Hypothalamus (tissue), 51 donors: ENCODE results near the gene FEM1B.
A peak's percentile ranks its signal among the peaks of the same experiment; 100 is the strongest.

Experiments
- DNase-seq, 51 donors: peaks; one replicate each; lab custom pipeline; 2025; lab: John Stamatoyannopoulos, UW

The FEM1B gene

DNA sequence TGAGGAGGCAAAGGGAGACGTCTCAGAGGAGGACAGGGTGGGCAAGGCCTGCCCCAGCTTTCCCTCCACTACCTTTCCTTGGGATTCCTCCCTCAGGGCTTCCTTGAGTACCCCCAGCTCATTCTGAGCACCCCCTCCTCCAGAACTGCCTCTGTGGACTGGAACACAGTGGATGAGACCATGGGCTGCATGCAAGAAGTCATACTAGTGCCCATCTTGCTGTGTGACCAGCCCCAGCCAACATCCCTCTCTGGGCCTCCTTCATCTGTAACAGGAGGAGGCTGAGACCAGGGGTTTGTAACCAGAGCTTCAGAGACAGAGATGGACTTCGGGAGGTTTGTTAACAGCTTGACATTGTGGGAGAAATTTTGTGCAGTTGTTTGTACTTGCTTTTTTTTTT lies 25.6 kb downstream of the FEM1B start:
- DNase-seq = no peak

DNA sequence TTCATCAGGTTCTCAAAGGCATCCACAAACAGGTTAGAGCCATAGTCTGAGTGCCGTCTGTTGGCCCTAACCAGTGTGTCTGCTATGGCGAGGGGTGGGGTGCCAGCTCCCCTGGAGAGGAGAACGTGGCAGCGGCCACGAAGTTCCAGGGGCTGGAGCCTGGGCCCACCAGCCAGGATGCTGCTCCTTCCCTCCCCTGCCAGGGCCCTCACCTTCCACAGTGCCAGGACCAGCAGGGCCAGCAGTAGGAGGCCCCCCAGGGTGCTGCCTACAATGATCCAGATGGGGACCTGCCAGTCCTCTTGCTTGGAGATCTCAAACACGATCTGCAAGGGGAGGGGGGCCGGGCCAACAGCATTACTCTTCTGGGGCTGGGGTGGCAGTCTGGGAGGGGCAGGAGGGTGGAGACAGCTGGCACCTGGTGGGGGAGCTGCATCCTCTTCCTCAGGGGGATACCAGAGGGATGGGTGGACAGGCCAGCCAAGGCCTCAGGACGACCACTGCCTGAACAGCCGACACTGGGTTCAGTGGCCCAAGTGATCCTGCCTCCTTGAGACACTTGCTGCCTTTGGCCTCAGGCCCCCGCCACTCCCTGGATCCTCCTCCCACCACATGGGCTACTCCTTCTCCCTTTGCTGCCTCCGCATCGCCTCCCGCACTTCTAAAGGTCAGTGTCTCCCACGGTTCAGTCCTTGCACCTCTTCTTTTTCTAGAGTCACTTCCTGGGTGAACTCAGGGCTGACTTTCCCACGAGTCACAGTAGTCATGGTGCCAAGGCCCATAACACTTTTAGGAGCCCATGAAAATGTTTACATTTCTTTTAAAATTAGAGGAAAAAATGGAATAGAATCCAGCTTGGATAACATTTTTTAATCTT lies 26.3 kb downstream of the FEM1B start:
- DNase-seq = no peak

DNA sequence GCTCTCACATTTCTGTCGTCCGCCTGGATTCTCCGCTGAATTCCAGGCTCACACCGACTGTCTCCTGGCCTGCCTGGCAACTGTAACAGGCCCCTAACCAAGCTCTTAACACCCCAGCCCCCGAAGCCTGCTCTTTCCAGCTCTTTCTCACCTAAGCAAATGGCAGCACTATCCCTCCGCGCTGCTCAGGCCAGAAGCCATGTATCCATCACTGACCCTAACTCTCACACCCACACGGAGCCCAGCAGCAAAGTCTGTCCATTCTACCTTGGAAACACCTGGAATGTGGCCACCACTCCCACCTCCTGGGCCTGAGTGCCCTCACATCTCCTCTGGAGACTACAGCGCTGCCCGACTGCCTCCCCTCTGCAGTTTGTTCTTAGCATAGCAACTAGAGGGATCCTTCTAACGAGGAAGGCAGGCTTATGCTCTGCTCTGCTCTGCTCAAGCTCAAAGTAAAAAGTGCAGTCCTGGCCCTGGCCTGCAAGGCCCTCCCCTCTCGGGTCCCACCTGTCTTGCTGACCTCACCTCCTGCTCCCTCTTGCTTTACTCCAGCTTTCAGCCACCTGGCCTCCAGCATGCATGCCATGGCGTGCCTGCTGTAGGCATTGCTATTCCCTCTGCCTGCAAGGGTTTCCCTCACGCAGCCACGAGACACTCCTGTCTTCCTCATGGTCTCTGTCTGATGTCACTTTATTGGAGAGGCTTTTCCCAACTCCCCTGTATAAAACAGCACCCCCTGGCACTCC lies 27.2 kb downstream of the FEM1B start:
- DNase-seq = no peak

DNA sequence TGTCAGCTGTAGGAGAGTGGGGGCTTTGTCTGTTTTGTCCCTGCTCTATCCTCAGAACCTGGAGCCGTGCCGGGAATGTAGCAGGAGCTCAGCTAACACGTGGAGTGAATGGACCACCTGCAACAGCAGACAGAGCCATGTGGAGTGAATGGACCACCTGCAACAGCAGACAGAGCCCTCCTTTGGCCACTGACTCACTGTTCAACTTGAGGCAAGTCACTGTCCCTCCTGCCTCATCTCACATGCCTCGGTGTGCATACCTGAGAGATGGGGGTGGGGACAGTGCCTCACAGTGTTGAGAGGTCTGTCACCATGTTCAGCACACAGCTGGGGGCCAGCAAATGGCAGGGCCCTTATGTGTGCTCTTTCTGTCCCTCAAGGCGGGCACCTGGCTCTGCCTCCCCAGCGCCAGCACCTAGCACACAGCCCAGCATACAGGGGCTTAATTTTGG lies 27.9 kb downstream of the FEM1B start:
- DNase-seq = no peak

DNA sequence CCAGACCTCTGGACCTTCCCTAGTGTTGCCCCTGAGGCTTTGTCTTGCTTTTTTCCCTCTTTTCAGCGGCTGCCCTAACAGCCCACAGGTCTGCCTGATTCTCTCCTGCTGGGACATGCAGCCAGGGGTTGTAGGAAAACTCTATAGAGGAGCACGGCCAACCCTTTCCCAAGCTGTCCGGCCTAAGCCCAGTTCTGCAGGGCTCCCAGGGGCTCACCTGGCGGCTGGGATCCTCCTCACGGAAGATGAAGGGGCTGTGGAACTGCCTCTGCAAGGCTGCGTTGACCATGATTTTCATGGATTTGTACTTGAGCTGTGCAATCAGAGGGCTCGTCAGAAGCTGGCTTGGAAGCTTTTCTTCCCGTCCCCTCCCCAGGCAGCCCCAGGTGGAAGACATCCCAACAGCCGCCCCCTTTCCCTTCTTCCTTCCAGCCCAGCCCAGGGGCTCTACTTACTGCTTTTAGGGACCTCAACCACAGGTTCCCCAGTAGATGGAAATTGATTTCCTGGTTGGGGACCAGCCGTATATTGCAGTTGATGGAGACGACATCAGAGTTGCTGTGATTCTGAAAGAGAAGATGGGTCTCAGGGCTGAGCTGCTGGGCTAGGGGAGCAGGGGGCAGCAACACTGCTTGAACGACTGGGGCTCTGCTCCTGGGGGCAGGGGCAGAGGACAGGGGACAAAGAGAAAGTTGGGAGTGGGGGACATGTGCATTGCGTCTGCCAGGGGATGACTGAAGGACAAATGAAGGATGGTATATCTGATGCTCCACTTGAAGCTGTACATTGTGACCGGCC lies 29.8 kb downstream of the FEM1B start:
- DNase-seq = no peak

DNA sequence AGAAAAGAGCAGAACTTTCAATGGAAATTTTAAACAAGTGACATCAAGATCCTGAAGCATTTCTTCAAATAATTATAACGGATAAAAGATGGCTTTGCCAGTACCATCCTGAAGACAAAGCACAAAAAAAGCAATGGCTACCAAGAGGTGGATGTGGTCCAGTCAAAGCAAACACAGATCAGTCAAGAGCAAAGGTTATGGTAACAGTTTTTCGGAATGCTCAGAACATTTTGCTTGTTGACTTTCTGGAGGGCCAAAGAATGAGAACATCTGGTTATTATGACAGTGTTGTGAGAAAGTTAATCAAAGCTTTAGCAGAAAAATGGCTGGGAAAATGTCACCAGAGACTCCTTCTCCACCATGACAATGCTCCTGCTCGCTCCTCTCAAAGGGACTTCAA lies 31.5 kb downstream of the FEM1B start:
- no peak for DNase-seq

DNA sequence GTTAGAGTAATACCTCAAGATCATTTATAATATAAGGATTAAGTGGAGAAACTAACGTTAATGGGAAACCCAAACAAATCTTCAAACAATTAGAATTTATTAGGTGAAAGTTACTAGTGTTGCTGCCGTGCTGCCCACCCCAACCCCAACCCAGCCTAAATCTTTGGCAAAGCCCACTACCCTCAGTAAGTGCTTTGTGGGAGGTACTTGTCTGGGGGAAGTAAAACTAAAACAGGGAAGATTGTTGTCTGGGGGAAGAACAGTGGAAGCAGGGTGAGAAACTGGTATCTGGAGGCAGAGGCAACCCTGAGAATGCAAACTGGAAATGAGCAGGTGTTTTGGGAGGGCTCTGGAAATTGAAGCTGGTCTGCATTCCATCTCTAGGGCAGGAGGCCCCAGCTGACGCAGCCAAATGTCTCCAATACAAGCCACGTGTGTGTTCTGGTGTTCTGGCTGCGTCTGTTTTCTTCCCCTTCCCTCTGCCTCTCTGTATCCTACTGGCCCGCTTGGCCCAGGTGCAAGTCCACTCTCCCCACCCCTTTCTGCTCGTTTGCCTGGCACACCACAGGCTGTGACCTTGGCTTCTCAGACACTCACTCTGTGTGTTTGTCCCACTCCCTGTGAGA lies 32.7 kb downstream of the FEM1B start:
- DNase-seq = peak in 3 of 51 donors; percentile 18 to 23 (median 21)

DNA sequence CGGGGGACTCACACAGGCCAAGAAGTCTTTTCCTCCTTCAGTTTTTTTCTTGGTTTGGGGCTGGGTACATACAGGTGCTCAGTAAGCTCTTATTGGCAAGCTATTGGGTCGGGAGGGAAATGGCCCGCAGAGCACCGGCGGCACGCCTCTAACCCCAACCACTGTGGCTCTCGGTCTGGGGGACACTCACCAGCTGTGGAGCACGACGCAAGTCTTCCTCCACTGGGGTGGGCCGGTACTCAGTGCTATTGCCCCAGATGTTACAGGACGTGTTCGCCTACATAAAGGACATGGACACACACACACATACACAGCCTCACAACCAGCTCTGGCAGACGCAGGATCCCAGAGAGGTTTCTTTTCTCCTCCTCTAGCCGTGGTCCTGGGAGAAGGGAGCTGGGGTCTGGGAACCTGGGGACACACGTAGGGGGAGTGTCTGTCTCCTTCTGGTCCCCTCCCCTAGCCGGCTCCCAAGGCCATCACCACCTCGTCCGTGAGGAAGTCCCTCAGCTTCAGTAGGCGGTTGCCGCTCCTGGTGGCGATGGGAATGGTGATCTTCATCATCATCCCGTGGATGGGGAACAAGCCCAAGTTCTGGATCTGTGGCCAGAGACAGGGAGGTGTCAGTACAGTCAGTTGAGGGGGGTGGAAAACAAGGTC lies 33.4 kb downstream of the FEM1B start:
- DNase-seq = no peak

DNA sequence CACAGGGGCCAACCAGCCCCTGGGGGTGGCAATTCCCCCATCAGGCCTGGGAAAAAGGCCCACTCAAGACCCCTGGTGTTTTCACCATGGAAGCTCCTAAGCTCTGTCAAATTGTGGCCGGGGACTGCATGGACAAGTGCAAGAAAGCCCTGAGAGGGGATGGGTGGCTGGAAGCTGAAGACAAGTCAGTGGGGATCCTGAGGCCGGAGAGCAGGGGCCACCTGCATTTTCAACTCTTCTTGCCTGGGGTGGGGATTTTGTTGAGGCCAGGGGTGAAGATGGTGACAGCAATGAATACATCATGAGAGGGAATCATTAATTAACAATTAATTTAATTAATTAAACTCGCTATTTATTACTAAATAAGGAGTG lies 33.9 kb downstream of the FEM1B start:
- no peak for DNase-seq

DNA sequence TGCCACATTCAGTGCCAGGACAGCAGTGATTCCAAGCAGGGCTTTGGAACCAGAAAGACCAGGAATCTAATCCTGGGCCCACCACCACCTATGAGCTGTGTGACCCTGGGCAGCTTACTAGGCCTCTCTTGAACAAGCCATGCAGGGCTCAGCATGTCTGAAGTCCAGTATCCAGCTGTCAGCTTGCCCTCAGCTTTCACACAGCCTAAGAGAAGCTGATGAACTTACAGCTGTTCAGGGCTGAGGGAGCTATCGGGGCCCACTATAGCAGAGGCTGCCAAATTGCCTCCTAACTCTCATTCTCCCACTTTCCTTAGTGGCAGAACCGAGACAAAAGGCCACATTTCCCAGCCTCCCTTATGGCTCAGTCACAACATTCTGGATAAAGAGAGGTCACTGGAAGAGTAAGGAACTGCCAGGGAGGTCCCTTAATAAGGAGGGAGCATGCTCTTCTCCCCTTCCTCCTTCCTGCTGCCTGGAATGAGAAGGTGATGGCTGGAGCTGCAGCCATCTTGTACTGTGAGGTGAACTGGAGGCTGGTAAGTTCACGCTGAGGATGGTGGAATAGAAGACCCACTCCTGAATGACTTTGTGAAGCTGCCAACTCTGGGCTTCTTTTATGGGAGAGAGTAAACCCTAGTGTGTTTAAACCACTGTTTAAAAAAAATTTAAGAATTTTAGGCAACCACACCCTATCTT lies 34.5 kb downstream of the FEM1B start:
- no peak for DNase-seq

DNA sequence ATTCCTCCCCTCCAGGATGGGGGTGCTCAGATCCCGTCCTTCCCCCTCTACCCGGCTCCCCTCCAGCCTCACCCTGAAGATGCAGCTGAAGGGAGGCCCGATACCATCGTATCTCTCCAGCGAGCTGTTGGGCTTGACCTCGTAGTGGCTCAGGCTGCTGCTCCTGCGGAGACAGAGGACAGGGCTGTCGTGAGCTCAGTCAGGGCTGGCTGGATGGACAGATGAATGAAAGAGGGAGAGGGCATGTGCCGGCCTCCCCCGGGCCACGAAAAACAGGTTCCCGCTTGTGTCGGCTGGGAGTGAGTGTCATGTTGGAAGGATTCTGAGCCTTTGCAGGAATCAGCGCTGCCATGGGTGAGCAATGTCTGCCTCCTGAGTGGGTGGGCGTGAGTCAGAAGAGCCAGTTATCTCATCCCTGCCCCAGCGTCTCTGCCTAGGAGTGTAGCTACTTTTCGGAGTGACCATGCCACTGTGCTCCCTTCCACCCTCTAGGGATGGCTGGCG lies 35.2 kb downstream of the FEM1B start:
- peak in 1 of 51 donors; percentile 56 for DNase-seq

DNA sequence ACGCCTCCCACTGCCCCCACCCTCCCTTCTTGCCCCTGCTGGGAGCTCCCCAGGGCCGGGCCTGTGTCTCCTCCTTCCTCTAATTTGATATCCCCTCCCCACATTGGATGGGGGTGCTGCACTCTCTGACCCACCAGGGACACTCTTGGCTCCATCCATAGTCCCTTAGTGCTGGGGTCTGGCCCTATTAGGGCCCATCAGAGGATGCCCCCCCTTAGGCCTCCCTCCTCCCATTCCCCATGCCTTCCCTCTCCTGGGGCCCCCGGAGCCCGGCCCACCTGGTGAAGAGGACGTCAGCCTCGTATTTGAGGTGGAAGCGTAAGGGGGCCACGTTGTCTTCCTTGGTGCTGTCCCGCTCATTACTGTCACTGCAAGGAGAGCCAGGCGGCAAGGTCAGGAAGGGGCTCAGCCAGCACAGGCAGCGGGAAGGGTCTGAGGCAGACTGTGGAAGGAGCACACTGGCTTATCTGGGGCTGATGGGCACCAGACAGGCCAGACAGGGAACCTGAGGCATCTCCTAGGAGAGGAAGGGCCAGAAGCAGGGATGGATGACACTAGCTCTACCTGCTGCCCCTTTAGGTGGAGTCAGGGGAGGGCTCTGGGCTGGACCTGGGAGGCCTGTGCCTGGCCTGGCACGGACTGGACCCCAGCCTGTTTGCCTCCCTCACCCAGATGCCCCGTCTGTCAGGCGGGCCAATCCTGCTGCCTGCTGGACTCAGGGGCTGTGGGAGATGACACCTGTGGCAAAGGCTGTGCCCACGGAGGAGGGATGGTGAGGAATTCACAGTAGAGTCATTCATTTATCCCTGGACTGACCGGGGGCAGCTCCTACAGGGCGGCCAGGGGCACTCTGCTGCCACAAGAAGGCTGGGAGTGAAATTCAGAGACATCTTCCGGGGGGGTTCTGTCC lies 36.2 kb downstream of the FEM1B start:
- DNase-seq = no peak

DNA sequence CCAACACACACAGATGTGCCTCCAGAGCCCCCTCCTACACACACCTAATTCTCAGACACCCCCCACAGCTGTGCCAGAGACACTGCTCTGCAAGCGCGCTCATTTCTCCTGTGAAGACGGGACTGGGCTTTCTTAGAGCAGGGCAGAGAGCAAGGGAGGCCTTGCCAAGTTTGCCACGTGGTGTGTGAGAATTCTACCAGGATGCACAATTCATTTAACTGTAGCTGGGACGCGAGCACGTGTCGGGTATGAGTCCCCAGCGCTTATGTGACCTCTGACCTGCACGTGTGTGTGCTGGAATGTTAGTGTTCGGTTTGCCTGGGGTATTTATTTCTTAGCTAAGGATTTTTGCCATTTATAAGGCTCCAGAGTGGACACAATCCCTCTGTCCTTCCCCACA lies 37.0 kb downstream of the FEM1B start:
- DNase-seq = peak in 4 of 51 donors; percentile 7 to 15 (median 9)

DNA sequence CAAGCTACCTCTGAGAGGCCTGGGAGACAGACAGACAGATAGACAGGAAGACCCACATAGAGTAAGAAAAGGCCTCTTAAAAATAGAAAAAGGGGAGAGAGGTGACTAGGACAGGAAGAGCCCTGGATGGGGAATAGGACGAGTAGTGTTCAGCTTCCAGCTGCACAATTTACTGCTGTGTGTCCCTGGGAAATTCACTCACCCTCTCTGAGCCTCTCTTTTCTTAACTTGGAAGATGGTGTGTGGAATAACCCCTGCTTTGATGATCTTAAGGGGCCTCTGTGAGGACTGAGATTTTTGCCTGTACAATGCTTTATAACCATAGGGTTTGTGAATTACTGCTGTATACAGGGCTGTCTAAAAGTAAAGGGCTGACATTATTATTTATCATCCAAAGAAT lies 37.5 kb downstream of the FEM1B start:
- no peak for DNase-seq

DNA sequence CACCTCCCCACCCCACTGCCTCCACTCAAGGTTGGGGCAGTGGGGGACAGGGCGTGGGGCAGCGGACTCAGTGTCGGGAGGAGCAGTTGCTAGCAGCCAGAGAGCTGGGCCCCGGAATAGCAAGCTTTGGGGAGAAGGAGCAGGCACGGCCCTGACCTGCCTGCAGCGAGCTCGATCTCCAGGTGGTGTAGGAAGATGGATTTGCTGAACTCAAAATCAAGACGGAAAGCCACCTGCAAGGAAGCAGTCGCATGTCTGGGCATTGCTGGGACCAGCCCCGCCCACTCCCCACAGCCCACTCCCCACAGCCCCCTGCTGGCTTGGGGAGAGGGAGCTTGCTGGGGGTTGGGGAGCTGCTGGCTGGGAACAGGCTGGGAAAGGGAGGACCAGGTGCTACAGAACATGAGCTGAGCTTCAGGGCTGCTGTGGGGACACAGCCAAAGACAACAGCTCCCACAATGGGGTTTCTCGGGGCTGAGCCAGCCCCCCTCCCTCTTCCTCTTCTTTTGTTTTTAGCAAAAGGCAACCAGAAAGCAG lies 38.0 kb downstream of the FEM1B start:
- DNase-seq = no peak

DNA sequence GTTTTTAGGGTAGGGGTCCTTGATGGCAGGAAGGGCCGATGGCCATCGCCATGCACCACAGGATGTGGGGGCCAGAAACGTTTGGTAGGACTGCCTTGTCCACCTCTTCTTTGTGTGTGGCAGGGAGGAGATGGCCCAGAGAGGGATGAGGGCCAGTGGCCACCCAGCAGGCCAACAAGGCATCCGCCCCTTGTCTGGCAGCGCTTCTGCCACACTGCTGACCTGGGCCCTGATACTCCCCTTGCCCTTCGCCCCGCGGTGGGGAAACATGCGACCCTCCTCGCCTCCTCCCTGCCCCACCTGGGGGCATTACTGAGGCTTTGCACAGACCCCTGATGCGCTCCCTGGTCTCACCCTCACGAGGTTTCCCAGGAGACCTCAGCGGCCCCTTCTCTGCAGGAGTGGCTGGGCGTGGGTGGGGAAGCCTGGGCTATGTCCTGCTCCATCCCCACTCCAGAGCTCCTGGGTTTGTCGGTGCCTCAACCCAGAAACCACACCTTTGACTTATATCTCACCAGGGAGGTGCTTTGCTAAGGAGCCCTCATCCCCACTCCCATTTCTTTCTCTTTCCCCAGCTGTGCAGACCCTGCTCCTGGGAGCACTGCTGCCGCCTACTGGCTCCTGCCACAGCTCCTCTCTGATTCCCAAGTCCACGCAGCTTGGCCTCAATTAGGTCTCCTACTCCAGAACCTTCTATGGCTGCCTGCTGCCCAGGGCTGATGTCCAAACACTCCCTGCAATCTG lies 38.7 kb downstream of the FEM1B start:
- DNase-seq = no peak
